ENCODE results near the gene PEDS1. TPM values are rescaled to one million over a fixed set of nuclear protein-coding genes. Genes with fewer than 3 reads are reported as not detected.
"Not testable (repeated sequence)": the region's sequence is repeated elsewhere in the genome, so short reads cannot be mapped to it uniquely, and the experiment has no call there.

Gene PEDS1
- total RNA-seq, 1 donor from 2014 or later = 39.7 TPM

DNA sequence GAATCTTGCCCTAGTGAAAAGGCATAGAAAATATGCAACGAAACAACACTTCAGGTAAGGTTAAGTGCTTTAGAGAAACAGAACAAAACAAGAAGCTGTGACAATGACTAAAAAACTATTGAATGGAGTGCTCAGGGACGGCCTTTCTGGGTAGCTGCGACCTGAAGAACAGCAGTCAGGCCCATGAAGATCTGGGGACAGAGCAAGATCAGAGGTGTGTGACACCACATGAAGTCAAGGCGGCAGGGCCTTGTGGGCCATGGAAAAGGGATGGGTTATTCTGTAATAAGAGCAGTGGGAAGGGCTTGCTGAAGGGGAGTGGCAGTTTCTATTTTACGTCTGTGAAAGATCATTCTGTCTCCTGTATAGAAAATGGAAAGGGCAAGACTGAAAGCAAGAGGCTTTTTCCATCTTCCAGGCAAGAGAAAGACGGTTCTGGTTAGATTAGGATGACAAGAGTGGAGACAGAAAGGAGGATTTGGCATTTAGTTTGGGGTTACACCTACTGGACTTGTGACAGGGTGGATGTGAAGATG, 45.7 kb downstream of the PEDS1 start:
- Mint-ChIP-seq H3K36me3 (ENCODE audit: low read depth, unreplicated experiment) (peaks cover 11% of the 10 kb centered on the region), H3K4me3 (ENCODE audit: unreplicated experiment) (no peak overlapping the region), H3K27ac (ENCODE audit: unreplicated experiment) (peak overlapping the region; percentile 19), H3K9me3 (ENCODE audit: unreplicated experiment) (no peaks in the 10 kb centered on the region), H3K27me3 (ENCODE audit: unreplicated experiment) (peaks cover 11% of the 10 kb centered on the region), H3K4me1 (ENCODE audit: unreplicated experiment) (peaks cover 48% of the 10 kb centered on the region)
- TF ChIP-seq, protein P1, sequence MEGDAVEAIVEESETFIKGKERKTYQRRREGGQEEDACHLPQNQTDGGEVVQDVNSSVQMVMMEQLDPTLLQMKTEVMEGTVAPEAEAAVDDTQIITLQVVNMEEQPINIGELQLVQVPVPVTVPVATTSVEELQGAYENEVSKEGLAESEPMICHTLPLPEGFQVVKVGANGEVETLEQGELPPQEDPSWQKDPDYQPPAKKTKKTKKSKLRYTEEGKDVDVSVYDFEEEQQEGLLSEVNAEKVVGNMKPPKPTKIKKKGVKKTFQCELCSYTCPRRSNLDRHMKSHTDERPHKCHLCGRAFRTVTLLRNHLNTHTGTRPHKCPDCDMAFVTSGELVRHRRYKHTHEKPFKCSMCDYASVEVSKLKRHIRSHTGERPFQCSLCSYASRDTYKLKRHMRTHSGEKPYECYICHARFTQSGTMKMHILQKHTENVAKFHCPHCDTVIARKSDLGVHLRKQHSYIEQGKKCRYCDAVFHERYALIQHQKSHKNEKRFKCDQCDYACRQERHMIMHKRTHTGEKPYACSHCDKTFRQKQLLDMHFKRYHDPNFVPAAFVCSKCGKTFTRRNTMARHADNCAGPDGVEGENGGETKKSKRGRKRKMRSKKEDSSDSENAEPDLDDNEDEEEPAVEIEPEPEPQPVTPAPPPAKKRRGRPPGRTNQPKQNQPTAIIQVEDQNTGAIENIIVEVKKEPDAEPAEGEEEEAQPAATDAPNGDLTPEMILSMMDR (IDR thresholded peaks at IDR 0.05; ENCODE audit: unreplicated experiment) = no peak
- no peak for DNase-seq (ENCODE audit: low spot score)

GRCh38 chr20:50107086-50107660, 46.4 kb downstream of the PEDS1 start:
- TF ChIP-seq, protein P1 (IDR thresholded peaks at IDR 0.05; ENCODE audit: unreplicated experiment) = no peak
- Mint-ChIP-seq H3K36me3 (ENCODE audit: low read depth, unreplicated experiment) (peaks cover 14% of the 10 kb centered on the region), H3K27ac (ENCODE audit: unreplicated experiment) (peak overlapping the region; percentile 61), H3K4me3 (ENCODE audit: unreplicated experiment) (peak overlapping the region; percentile 42), H3K27me3 (ENCODE audit: unreplicated experiment) (peaks cover 8% of the 10 kb centered on the region), H3K9me3 (ENCODE audit: unreplicated experiment) (no peaks in the 10 kb centered on the region), H3K4me1 (ENCODE audit: unreplicated experiment) (peaks cover 46% of the 10 kb centered on the region)
- DNase-seq (ENCODE audit: low spot score) = no peak

DNA sequence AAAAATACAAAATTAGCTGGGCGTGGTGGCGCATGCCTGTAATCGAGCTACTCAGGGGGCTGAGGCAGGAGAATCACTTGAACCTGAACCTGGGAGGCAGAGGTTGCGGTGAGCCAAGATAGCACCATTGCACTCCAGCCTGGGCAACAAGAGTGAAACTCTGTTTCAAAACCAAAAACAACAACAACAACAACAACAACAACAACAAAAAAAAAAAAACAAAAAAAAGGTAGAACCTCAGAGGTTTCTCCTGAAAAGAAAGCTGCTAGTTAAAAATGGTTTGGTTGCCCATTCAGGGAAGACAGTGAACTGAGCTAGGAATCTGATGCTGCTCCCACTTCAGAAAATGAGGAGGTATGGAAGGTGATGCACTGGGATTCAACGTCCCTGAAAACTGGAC, 46.9 kb downstream of the PEDS1 start:
- not testable (repeated sequence) for H3K27ac Mint-ChIP-seq (ENCODE audit: unreplicated experiment); H3K36me3 Mint-ChIP-seq (ENCODE audit: low read depth, unreplicated experiment); H3K27me3 Mint-ChIP-seq (ENCODE audit: unreplicated experiment); DNase-seq (ENCODE audit: low spot score); H3K4me3 Mint-ChIP-seq (ENCODE audit: unreplicated experiment); H3K9me3 Mint-ChIP-seq (ENCODE audit: unreplicated experiment)
- H3K4me1 Mint-ChIP-seq (ENCODE audit: unreplicated experiment) = peaks cover 41% of the 10 kb centered on the region

Other genes with a start within 250 kb of the PEDS1 start
- 8.4 TPM for gene SPATA2, start 238.2 kb downstream of the PEDS1 start, total RNA-seq (ENCODE audit: unreplicated experiment)
- 46.8 TPM for gene RNF114, start 217.3 kb downstream of the PEDS1 start, total RNA-seq (ENCODE audit: unreplicated experiment)
- gene SNAI1, start 170.7 kb downstream of the PEDS1 start, total RNA-seq (ENCODE audit: unreplicated experiment) = 26.4 TPM
- gene UBE2V1, start 40.6 kb downstream of the PEDS1 start, total RNA-seq (ENCODE audit: unreplicated experiment) = 223 TPM
- gene CEBPB, start 37.1 kb upstream of the PEDS1 start, total RNA-seq (ENCODE audit: unreplicated experiment) = 28.1 TPM

Data from endothelial cell (in vitro differentiated cells).